HG03064 (cell line): Measurements from ENCODE around the gene PRKG1.

ENCODE experiments used
- ATAC-seq: cut with Tn5 transposase; IDR thresholded peaks from one replicate; pipeline ENCODE4 v1.9.1; 2021; ENCODE audit warnings: low read depth; ENCODE audit not compliant: unreplicated experiment

Gene PRKG1

GRCh38 chr10:52256832-52257691, 1182.8 kb downstream of the PRKG1 start:
- peak; percentile 100 for ATAC-seq

GRCh38 chr10:52257692-52258075, 1183.4 kb downstream of the PRKG1 start:
- ATAC-seq: peak; percentile 94

GRCh38 chr10:52258799-52259425, 1184.6 kb downstream of the PRKG1 start:
- no peak for ATAC-seq

GRCh38 chr10:52259426-52259812, 1185.1 kb downstream of the PRKG1 start:
- ATAC-seq: no peak

GRCh38 chr10:52261362-52261761, 1187.1 kb downstream of the PRKG1 start:
- no peak for ATAC-seq

GRCh38 chr10:52265131-52265926, 1191.0 kb downstream of the PRKG1 start:
- no peak for ATAC-seq

GRCh38 chr10:52266858-52267257, 1192.6 kb downstream of the PRKG1 start:
- ATAC-seq: no peak

GRCh38 chr10:52268790-52269189, 1194.5 kb downstream of the PRKG1 start:
- no peak for ATAC-seq

GRCh38 chr10:52269233-52269632, 1194.9 kb downstream of the PRKG1 start:
- ATAC-seq: no peak

- ATAC-seq: no peak
Observed at GRCh38 chr10:52276163-52276562, 1201.9 kb downstream of the PRKG1 start.

GRCh38 chr10:52276986-52277385, 1202.7 kb downstream of the PRKG1 start:
- no peak for ATAC-seq

- ATAC-seq: no peak
Observed at GRCh38 chr10:52279546-52279945, 1205.3 kb downstream of the PRKG1 start.

- ATAC-seq: no peak
Observed at GRCh38 chr10:52280051-52280450, 1205.8 kb downstream of the PRKG1 start.

GRCh38 chr10:52283174-52283573, 1208.9 kb downstream of the PRKG1 start:
- ATAC-seq: no peak

GRCh38 chr10:52284416-52285013, 1210.2 kb downstream of the PRKG1 start:
- ATAC-seq: no peak

GRCh38 chr10:52287866-52288265, 1213.6 kb downstream of the PRKG1 start:
- no peak for ATAC-seq

- no peak for ATAC-seq
Observed at GRCh38 chr10:52297747-52298146, 1223.5 kb downstream of the PRKG1 start.

GRCh38 chr10:52300599-52301277, 1226.5 kb downstream of the PRKG1 start:
- ATAC-seq: no peak

- ATAC-seq: peak; percentile 68
Observed at GRCh38 chr10:52308251-52309031, 1234.2 kb downstream of the PRKG1 start.

GRCh38 chr10:52312942-52313255, 1238.6 kb downstream of the PRKG1 start:
- no peak for ATAC-seq
